Measurements from ENCODE around the gene MROH7.

MROH7 gene

DNA sequence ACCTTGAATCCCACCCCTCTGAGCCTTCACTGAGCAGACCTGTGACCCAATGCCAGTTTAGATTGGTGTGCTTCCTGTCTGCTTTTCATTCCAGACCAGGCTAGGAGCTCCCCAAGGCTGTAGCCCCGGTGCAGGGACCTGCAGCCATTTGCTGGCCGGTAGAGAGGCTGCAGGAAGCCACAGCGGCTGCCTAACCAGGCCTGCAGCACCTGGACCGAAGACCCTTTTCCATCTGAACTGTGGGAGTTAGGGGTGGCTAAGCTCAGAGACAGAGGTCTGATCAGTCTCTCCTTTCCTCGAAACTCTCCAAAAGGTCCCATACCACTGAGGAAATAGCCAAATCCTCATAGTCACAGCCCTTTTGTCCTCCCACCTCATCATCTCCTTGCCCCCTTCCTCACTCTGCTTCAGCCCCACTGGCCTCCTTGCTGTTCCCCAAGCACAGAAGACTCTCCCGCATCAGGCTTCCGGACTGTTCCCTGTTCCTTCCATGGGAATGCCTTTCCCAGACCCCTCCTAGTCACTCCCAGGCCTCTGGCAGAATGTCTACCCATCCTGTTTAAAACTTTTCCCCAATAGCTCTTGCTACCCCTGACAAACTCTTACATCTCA, 73.4 kb downstream of the MROH7 start:
- H3K27ac ChIP-seq = peak overlapping the region; percentile 78
- TF ChIP-seq, protein P1, sequence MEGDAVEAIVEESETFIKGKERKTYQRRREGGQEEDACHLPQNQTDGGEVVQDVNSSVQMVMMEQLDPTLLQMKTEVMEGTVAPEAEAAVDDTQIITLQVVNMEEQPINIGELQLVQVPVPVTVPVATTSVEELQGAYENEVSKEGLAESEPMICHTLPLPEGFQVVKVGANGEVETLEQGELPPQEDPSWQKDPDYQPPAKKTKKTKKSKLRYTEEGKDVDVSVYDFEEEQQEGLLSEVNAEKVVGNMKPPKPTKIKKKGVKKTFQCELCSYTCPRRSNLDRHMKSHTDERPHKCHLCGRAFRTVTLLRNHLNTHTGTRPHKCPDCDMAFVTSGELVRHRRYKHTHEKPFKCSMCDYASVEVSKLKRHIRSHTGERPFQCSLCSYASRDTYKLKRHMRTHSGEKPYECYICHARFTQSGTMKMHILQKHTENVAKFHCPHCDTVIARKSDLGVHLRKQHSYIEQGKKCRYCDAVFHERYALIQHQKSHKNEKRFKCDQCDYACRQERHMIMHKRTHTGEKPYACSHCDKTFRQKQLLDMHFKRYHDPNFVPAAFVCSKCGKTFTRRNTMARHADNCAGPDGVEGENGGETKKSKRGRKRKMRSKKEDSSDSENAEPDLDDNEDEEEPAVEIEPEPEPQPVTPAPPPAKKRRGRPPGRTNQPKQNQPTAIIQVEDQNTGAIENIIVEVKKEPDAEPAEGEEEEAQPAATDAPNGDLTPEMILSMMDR (conservative IDR thresholded peaks at IDR 0.05; ENCODE audit: low read depth) = no peak
- ChIA-PET CTCF (no interaction called here), POLR2A (ENCODE audit: low non-redundant PET) (no interaction called here)
- DNase-seq (ENCODE audit: low spot score) = no peak

DNA sequence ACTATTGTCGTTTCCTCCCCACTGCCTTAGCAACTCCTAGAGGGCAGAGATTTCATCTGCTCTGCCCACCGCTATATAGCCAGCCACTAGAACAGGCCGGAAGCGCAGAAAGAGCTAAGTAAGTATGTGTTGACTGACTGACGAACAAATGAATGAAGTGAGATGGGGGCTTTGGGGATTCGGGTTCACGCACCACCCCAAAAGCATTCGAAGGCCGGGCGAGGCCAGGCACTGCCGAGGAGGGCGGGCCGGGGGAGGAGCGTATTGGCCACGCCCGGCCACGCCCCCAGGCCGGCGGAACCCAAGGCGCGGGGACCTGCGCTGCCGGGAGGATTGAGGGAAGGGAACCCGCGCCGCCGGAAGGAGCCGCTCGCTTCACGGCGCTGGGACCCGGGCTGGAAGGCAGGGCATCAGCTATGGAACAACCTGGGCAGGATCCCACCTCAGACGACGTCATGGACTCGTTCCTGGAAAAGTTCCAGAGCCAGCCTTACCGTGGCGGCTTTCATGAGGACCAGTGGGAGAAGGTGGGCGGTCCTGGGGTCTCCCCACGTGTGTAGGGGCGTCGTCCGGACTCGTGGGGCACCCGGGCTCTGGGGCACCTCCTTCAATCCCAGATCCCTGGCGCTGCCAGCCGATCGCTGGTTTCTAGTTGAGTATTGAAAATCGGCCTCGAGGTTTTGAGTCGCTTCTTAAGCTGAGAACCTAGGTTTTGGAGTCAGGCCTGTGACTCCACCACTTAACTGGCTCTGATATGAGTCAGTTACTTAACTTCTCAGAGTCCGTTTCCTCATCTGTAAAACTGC, 74.1 kb downstream of the MROH7 start, which contains the start of gene TTC4:
TTC4 (plus strand) TSS at position 369 of the 806 bp plus-strand sequence; CDS start at position 417, 48 bp downstream.
- H3K27ac ChIP-seq = peak within 1 kb of the TSS; percentile 78
- CTCF ChIA-PET = interaction anchor here (1.2 kb wide), 1 partner anchor 85 kb away, joined by 5 read pairs; the partner anchor contains the start of gene TTC22
- TF ChIP-seq, protein P1 (conservative IDR thresholded peaks at IDR 0.05; ENCODE audit: low read depth) = no peak
- POLR2A ChIA-PET (ENCODE audit: low non-redundant PET) = no interaction called here
- peak; percentile 85 for DNase-seq (ENCODE audit: low spot score)

GRCh38 chr1:54716299-54717047, 74.9 kb downstream of the MROH7 start:
- ChIA-PET POLR2A (ENCODE audit: low non-redundant PET) (no interaction called here), CTCF (interaction anchor here (1.2 kb wide), 1 partner anchor 84 kb away, joined by 5 read pairs; the partner anchor contains the start of gene TTC22)
- TF ChIP-seq, protein P1 (conservative IDR thresholded peaks at IDR 0.05; ENCODE audit: low read depth) = no peak
- peak overlapping the region; percentile 78 for H3K27ac ChIP-seq
- peak; percentile 50 for DNase-seq (ENCODE audit: low spot score)

- TF ChIP-seq, protein P1 (conservative IDR thresholded peaks at IDR 0.05; ENCODE audit: low read depth) = no peak
- POLR2A ChIA-PET (ENCODE audit: low non-redundant PET) = no interaction called here
- DNase-seq (ENCODE audit: low spot score) = no peak
- H3K27ac ChIP-seq = no peak overlapping the region
- CTCF ChIA-PET = interaction anchor here (0.6 to 0.7 kb wide), 2 partner anchors 20 to 69 kb away, joined by 3 read pairs; no protein-coding TSS in a partner anchor
These were observed 80.1 kb downstream of the MROH7 start for GRCh38 chr1:54721719-54722118.

DNA sequence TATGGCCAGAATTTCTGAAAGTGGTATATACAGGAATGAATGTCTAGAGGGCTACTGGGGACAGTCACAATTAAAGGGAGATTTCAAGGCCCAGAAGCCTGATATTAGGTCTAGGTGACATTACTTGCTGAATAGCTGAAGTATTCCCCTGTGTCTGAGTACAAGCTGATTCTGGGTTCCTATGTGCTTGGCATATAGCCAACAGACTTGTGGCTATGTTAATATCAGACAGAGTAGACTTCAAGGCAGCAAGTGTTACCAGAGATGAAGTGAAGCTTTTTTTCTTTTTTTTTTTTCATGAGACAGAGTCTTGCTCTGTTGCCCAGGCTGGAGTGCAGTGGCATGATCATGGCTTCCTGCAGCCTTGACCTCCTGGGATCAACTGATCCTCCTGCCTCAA, 82.4 kb downstream of the MROH7 start:
- ChIA-PET POLR2A (ENCODE audit: low non-redundant PET) (no interaction called here), CTCF (interaction anchor here (0.9 kb wide), 1 partner anchor 78 kb away, joined by 6 read pairs; no protein-coding TSS in a partner anchor)
- TF ChIP-seq, protein P1 (conservative IDR thresholded peaks at IDR 0.05; ENCODE audit: low read depth) = no peak

GRCh38 chr1:54724771-54725170, 83.2 kb downstream of the MROH7 start:
- POLR2A ChIA-PET (ENCODE audit: low non-redundant PET) = no interaction called here
- TF ChIP-seq, protein P1 (conservative IDR thresholded peaks at IDR 0.05; ENCODE audit: low read depth) = no peak
- no peak for DNase-seq (ENCODE audit: low spot score)
- no peak overlapping the region for H3K27ac ChIP-seq
- CTCF ChIA-PET = no interaction called here

More for the DNA sequence above, 82.4 kb downstream of the MROH7 start:
- no peak overlapping the region for H3K27ac ChIP-seq
- no peak for DNase-seq (ENCODE audit: low spot score)

All from RWPE1 (cell line).